Activated naive CD8-positive, alpha-beta T cell (primary cell): Measurements from ENCODE around the gene ATG16L1.

Experiments
- H3K27ac Mint-ChIP-seq: one replicate; pipeline ENCODE4 v1.8.0; 2021; ENCODE audit warnings: mixed read lengths
- H3K27me3 Mint-ChIP-seq: one replicate; pipeline ENCODE4 v1.8.0; 2021; ENCODE audit warnings: mixed read lengths
- H3K36me3 Mint-ChIP-seq: one replicate; pipeline ENCODE4 v1.8.0; 2021; ENCODE audit warnings: mixed read lengths
- H3K4me1 Mint-ChIP-seq: one replicate; pipeline ENCODE4 v1.8.0; 2021; ENCODE audit warnings: low read depth, mixed read lengths
- H3K4me3 Mint-ChIP-seq: one replicate; pipeline ENCODE4 v1.8.0; 2021; ENCODE audit warnings: mild to moderate bottlenecking, mixed read lengths
- H3K9me3 Mint-ChIP-seq: one replicate; pipeline ENCODE4 v1.8.0; 2021; ENCODE audit warnings: low read depth, mixed read lengths

ATG16L1 gene

GRCh38 chr2:233219848-233220247 is 31.6 kb upstream of the ATG16L1 start:
- no peaks in the 10 kb centered on the region for H3K4me1 Mint-ChIP-seq
- no peaks in the 10 kb centered on the region for H3K9me3 Mint-ChIP-seq
- H3K27me3 Mint-ChIP-seq = no peaks in the 10 kb centered on the region
- H3K27ac Mint-ChIP-seq = no peak overlapping the region
- no peak overlapping the region for H3K4me3 Mint-ChIP-seq
- H3K36me3 Mint-ChIP-seq = no peaks in the 10 kb centered on the region

- H3K27me3 Mint-ChIP-seq = no peaks in the 10 kb centered on the region
- no peaks in the 10 kb centered on the region for H3K9me3 Mint-ChIP-seq
- H3K4me1 Mint-ChIP-seq = peaks cover 2% of the 10 kb centered on the region
- H3K27ac Mint-ChIP-seq = no peak overlapping the region
- no peaks in the 10 kb centered on the region for H3K36me3 Mint-ChIP-seq
- H3K4me3 Mint-ChIP-seq = no peak overlapping the region
These were observed 30.0 kb upstream of the ATG16L1 start for GRCh38 chr2:233221378-233222063.

- Mint-ChIP-seq H3K27me3 (no peaks in the 10 kb centered on the region), H3K9me3 (no peaks in the 10 kb centered on the region), H3K4me1 (peaks cover 2% of the 10 kb centered on the region)
These were observed 28.2 kb upstream of the ATG16L1 start for GRCh38 chr2:233223059-233223894.

GRCh38 chr2:233225230-233226068 is 26.0 kb upstream of the ATG16L1 start:
- no peak overlapping the region for H3K27ac Mint-ChIP-seq
- H3K36me3 Mint-ChIP-seq = no peaks in the 10 kb centered on the region
- no peak overlapping the region for H3K4me3 Mint-ChIP-seq
- peaks cover 2% of the 10 kb centered on the region for H3K4me1 Mint-ChIP-seq
- H3K27me3 Mint-ChIP-seq = no peaks in the 10 kb centered on the region
- no peaks in the 10 kb centered on the region for H3K9me3 Mint-ChIP-seq

More at GRCh38 chr2:233223059-233223894, 28.2 kb upstream of the ATG16L1 start:
- Mint-ChIP-seq H3K27ac (no peak overlapping the region), H3K36me3 (no peaks in the 10 kb centered on the region), H3K4me3 (no peak overlapping the region)

- no peaks in the 10 kb centered on the region for H3K27me3 Mint-ChIP-seq
- no peak overlapping the region for H3K4me3 Mint-ChIP-seq
- no peaks in the 10 kb centered on the region for H3K9me3 Mint-ChIP-seq
- no peaks in the 10 kb centered on the region for H3K36me3 Mint-ChIP-seq
- H3K27ac Mint-ChIP-seq = no peak overlapping the region
- H3K4me1 Mint-ChIP-seq = peaks cover 6% of the 10 kb centered on the region
These were observed 24.9 kb upstream of the ATG16L1 start for GRCh38 chr2:233226511-233227031.

GRCh38 chr2:233227346-233227978 is 24.0 kb upstream of the ATG16L1 start:
- H3K27me3 Mint-ChIP-seq = no peaks in the 10 kb centered on the region
- no peaks in the 10 kb centered on the region for H3K9me3 Mint-ChIP-seq
- no peak overlapping the region for H3K4me3 Mint-ChIP-seq
- no peaks in the 10 kb centered on the region for H3K36me3 Mint-ChIP-seq
- peaks cover 6% of the 10 kb centered on the region for H3K4me1 Mint-ChIP-seq
- no peak overlapping the region for H3K27ac Mint-ChIP-seq

GRCh38 chr2:233228376-233228775 is 23.1 kb upstream of the ATG16L1 start:
- H3K27me3 Mint-ChIP-seq = no peaks in the 10 kb centered on the region
- H3K27ac Mint-ChIP-seq = no peak overlapping the region
- H3K9me3 Mint-ChIP-seq = no peaks in the 10 kb centered on the region
- no peak overlapping the region for H3K4me3 Mint-ChIP-seq
- peaks cover 7% of the 10 kb centered on the region for H3K4me1 Mint-ChIP-seq
- H3K36me3 Mint-ChIP-seq = no peaks in the 10 kb centered on the region

- Mint-ChIP-seq H3K27ac (peak overlapping the region; percentile 86), H3K9me3 (no peaks in the 10 kb centered on the region), H3K4me3 (peak overlapping the region; percentile 27), H3K36me3 (no peaks in the 10 kb centered on the region), H3K27me3 (no peaks in the 10 kb centered on the region), H3K4me1 (peaks cover 37% of the 10 kb centered on the region)
These were observed 17.7 kb upstream of the ATG16L1 start for GRCh38 chr2:233233618-233234230.

GRCh38 chr2:233234264-233234663 is 17.2 kb upstream of the ATG16L1 start:
- H3K4me3 Mint-ChIP-seq = peak overlapping the region; percentile 50

GRCh38 chr2:233234996-233235395 is 16.5 kb upstream of the ATG16L1 start:
- Mint-ChIP-seq H3K27ac (peak overlapping the region; percentile 22), H3K4me1 (peaks cover 49% of the 10 kb centered on the region), H3K36me3 (no peaks in the 10 kb centered on the region), H3K9me3 (no peaks in the 10 kb centered on the region), H3K4me3 (no peak overlapping the region), H3K27me3 (no peaks in the 10 kb centered on the region)

More at GRCh38 chr2:233234264-233234663, 17.2 kb upstream of the ATG16L1 start:
- H3K27ac Mint-ChIP-seq = peak overlapping the region; percentile 86
- no peaks in the 10 kb centered on the region for H3K9me3 Mint-ChIP-seq
- H3K4me1 Mint-ChIP-seq = peaks cover 42% of the 10 kb centered on the region
- no peaks in the 10 kb centered on the region for H3K27me3 Mint-ChIP-seq
- H3K36me3 Mint-ChIP-seq = no peaks in the 10 kb centered on the region

- Mint-ChIP-seq H3K36me3 (no peaks in the 10 kb centered on the region), H3K9me3 (no peaks in the 10 kb centered on the region), H3K4me1 (peaks cover 53% of the 10 kb centered on the region), H3K4me3 (no peak overlapping the region), H3K27ac (no peak overlapping the region), H3K27me3 (no peaks in the 10 kb centered on the region)
These were observed 15.5 kb upstream of the ATG16L1 start for GRCh38 chr2:233235977-233236376.

- Mint-ChIP-seq H3K4me1 (peaks cover 62% of the 10 kb centered on the region), H3K27ac (peak overlapping the region; percentile 18), H3K27me3 (no peaks in the 10 kb centered on the region), H3K36me3 (no peaks in the 10 kb centered on the region), H3K4me3 (no peak overlapping the region), H3K9me3 (no peaks in the 10 kb centered on the region)
These were observed 14.5 kb upstream of the ATG16L1 start for GRCh38 chr2:233236820-233237589.

- no peaks in the 10 kb centered on the region for H3K27me3 Mint-ChIP-seq
- H3K4me3 Mint-ChIP-seq = peak overlapping the region; percentile 60
- H3K9me3 Mint-ChIP-seq = no peaks in the 10 kb centered on the region
- peaks cover 70% of the 10 kb centered on the region for H3K4me1 Mint-ChIP-seq
- H3K27ac Mint-ChIP-seq = peak overlapping the region; percentile 61
- H3K36me3 Mint-ChIP-seq = no peaks in the 10 kb centered on the region
These were observed 10.6 kb upstream of the ATG16L1 start for GRCh38 chr2:233240897-233241296.
